ENCODE results near the gene ANKRD63.

ANKRD63 gene

GRCh38 chr15:40282869-40283614, at the start of gene ANKRD63:
Gene ANKRD63, minus strand, starts transcription at chr15:40283064. Its CDS starts 478 bp downstream, at chr15:40282586.
- DNase-seq (ENCODE audit: low read depth, low spot score), result no peak
- H3K27ac ChIP-seq, result no peak within 1 kb of the TSS

GRCh38 chr15:40332113-40332781, 49.4 kb upstream of the ANKRD63 start:
- H3K27ac ChIP-seq, result no peak overlapping the region
- no peak for DNase-seq (ENCODE audit: low read depth, low spot score)

- H3K27ac ChIP-seq, result no peak overlapping the region
- DNase-seq (ENCODE audit: low read depth, low spot score), result no peak
Measured at GRCh38 chr15:40331637-40332036, 48.8 kb upstream of the ANKRD63 start.

- no peak for DNase-seq (ENCODE audit: low read depth, low spot score)
- H3K27ac ChIP-seq, result no peak overlapping the region
Measured at GRCh38 chr15:40331026-40331425, 48.2 kb upstream of the ANKRD63 start.

GRCh38 chr15:40330368-40330836, 47.5 kb upstream of the ANKRD63 start:
- no peak overlapping the region for H3K27ac ChIP-seq
- no peak for DNase-seq (ENCODE audit: low read depth, low spot score)

GRCh38 chr15:40329804-40330203, 46.9 kb upstream of the ANKRD63 start:
- H3K27ac ChIP-seq, result no peak overlapping the region
- no peak for DNase-seq (ENCODE audit: low read depth, low spot score)

- no peak for DNase-seq (ENCODE audit: low read depth, low spot score)
- H3K27ac ChIP-seq, result peak overlapping the region; percentile 48
Measured at GRCh38 chr15:40328751-40329150, 45.9 kb upstream of the ANKRD63 start.

- H3K27ac ChIP-seq, result peak overlapping the region; percentile 48
- no peak for DNase-seq (ENCODE audit: low read depth, low spot score)
Measured at GRCh38 chr15:40328176-40328575, 45.3 kb upstream of the ANKRD63 start.

GRCh38 chr15:40327457-40327856, 44.6 kb upstream of the ANKRD63 start:
- peak overlapping the region; percentile 48 for H3K27ac ChIP-seq
- no peak for DNase-seq (ENCODE audit: low read depth, low spot score)

- H3K27ac ChIP-seq, result no peak overlapping the region
- DNase-seq (ENCODE audit: low read depth, low spot score), result no peak
Measured at GRCh38 chr15:40325700-40326099, 42.8 kb upstream of the ANKRD63 start.

- no peak for DNase-seq (ENCODE audit: low read depth, low spot score)
- H3K27ac ChIP-seq, result no peak overlapping the region
Measured at GRCh38 chr15:40325188-40325587, 42.3 kb upstream of the ANKRD63 start.

- no peak for DNase-seq (ENCODE audit: low read depth, low spot score)
- no peak overlapping the region for H3K27ac ChIP-seq
Measured at GRCh38 chr15:40323953-40324937, 41.4 kb upstream of the ANKRD63 start.

- H3K27ac ChIP-seq, result no peak within 1 kb of the TSS
- no peak for DNase-seq (ENCODE audit: low read depth, low spot score)
Measured at GRCh38 chr15:40323239-40323952, 40.5 kb upstream of the ANKRD63 start, which contains the start of gene INAFM2. Gene INAFM2, plus strand, starts transcription at chr15:40323692. Its CDS starts 364 bp downstream, at chr15:40324056.

GRCh38 chr15:40322531-40323238, 39.8 kb upstream of the ANKRD63 start:
- no peak for DNase-seq (ENCODE audit: low read depth, low spot score)
- no peak overlapping the region for H3K27ac ChIP-seq

- no peak overlapping the region for H3K27ac ChIP-seq
- no peak for DNase-seq (ENCODE audit: low read depth, low spot score)
Measured at GRCh38 chr15:40320931-40321371, 38.1 kb upstream of the ANKRD63 start.

GRCh38 chr15:40320409-40320808, 37.5 kb upstream of the ANKRD63 start:
- no peak overlapping the region for H3K27ac ChIP-seq
- no peak for DNase-seq (ENCODE audit: low read depth, low spot score)

GRCh38 chr15:40317580-40317979, 34.7 kb upstream of the ANKRD63 start:
- no peak for DNase-seq (ENCODE audit: low read depth, low spot score)
- no peak overlapping the region for H3K27ac ChIP-seq

GRCh38 chr15:40316931-40317330, 34.1 kb upstream of the ANKRD63 start:
- H3K27ac ChIP-seq, result no peak overlapping the region
- no peak for DNase-seq (ENCODE audit: low read depth, low spot score)

- DNase-seq (ENCODE audit: low read depth, low spot score), result no peak
Measured at GRCh38 chr15:40314723-40315276, 31.9 kb upstream of the ANKRD63 start.

More at GRCh38 chr15:40314723-40315276, 31.9 kb upstream of the ANKRD63 start:
- H3K27ac ChIP-seq, result no peak overlapping the region
